Immature natural killer cell (primary cell): ENCODE data around the gene ZNF277. TPM values are rescaled to one million over a fixed set of nuclear protein-coding genes. Genes with fewer than 3 reads are reported as not detected.

Experiments
- DNase-seq, 3 donors: peaks; one replicate each; pipeline ENCODE4 v3.0.0; 2022; ENCODE audit warnings: mixed read lengths in 1 of 3
- H3K27ac Mint-ChIP-seq, 6 donors: one replicate each; pipeline ENCODE4 v1.8.0; 2020; ENCODE audit warnings: mixed read lengths in 6 of 6, mild to moderate bottlenecking in 5 of 6, inconsistent platforms in 4 of 6, moderate library complexity in 3 of 6
- H3K27me3 Mint-ChIP-seq, 3 donors: one replicate each; pipeline ENCODE4 v1.8.0; 2020 to 2021; ENCODE audit warnings: low read depth in 3 of 3, mild to moderate bottlenecking in 3 of 3, mixed read lengths in 3 of 3, moderate library complexity in 3 of 3, inconsistent platforms in 1 of 3
- H3K36me3 Mint-ChIP-seq, 3 donors: one replicate each; pipeline ENCODE4 v1.8.0; 2020; ENCODE audit warnings: mixed read lengths in 3 of 3, inconsistent platforms in 2 of 3, mild to moderate bottlenecking in 2 of 3
- H3K4me1 Mint-ChIP-seq, 2 donors: one replicate each; pipeline ENCODE4 v1.8.0; 2020; ENCODE audit warnings: inconsistent platforms in 2 of 2, mild to moderate bottlenecking in 2 of 2, mixed read lengths in 2 of 2, moderate library complexity in 1 of 2
- H3K4me3 Mint-ChIP-seq, 5 donors: one replicate each; pipeline ENCODE4 v1.8.0; 2020; ENCODE audit warnings: mild to moderate bottlenecking in 5 of 5, mixed read lengths in 5 of 5, inconsistent platforms in 3 of 5, moderate library complexity in 3 of 5
- H3K9me3 Mint-ChIP-seq, 6 donors: one replicate each; pipeline ENCODE4 v1.8.0; 2020; ENCODE audit warnings: mild to moderate bottlenecking in 6 of 6, mixed read lengths in 6 of 6, inconsistent platforms in 4 of 6, moderate library complexity in 3 of 6
- polyA plus RNA-seq, 3 donors: library from polyadenylated mRNA; unstranded; fragments of 300-500 nt; fragmentation: Illumina TruSeq; gene quantifications; one replicate each; pipeline ENCODE4 v1.2.3, GENCODE V29; 2021

Gene ZNF277
- polyA plus RNA-seq, 3 donors from 2014 or later: 8.3 to 17.7 (median 15.5) TPM

- Mint-ChIP-seq H3K36me3 (no peaks in the 10 kb centered on the region), H3K4me3 (no peak overlapping the region), H3K27ac (no peak overlapping the region), H3K27me3 (peaks cover 4 to 15% (median 10%) of the 10 kb centered on the region in 3 donors), H3K9me3 (peaks cover 0 to 2% (median 0%) of the 10 kb centered on the region in 6 donors), H3K4me1 (no peaks in the 10 kb centered on the region)
- DNase-seq: no peak
These were observed 14.0 kb upstream of the ZNF277 start for GRCh38 chr7:112192236-112193154.

- peaks cover 0 to 2% (median 0%) of the 10 kb centered on the region in 6 donors for H3K9me3 Mint-ChIP-seq
- no peaks in the 10 kb centered on the region for H3K36me3 Mint-ChIP-seq
- H3K4me1 Mint-ChIP-seq: no peaks in the 10 kb centered on the region
- no peak overlapping the region for H3K27ac Mint-ChIP-seq
- H3K4me3 Mint-ChIP-seq: no peak overlapping the region
- H3K27me3 Mint-ChIP-seq: peaks cover 4 to 20% (median 12%) of the 10 kb centered on the region in 3 donors
- no peak for DNase-seq
These were observed 12.5 kb upstream of the ZNF277 start for GRCh38 chr7:112193915-112194502.

GRCh38 chr7:112195717-112196116 is 10.8 kb upstream of the ZNF277 start:
- H3K4me1 Mint-ChIP-seq: no peaks in the 10 kb centered on the region

GRCh38 chr7:112197322-112197721 is 9.2 kb upstream of the ZNF277 start:
- no peak overlapping the region for H3K4me3 Mint-ChIP-seq
- H3K27me3 Mint-ChIP-seq: peaks cover 3 to 30% (median 8%) of the 10 kb centered on the region in 3 donors
- no peaks in the 10 kb centered on the region for H3K9me3 Mint-ChIP-seq
- no peaks in the 10 kb centered on the region for H3K36me3 Mint-ChIP-seq
- no peak overlapping the region for H3K27ac Mint-ChIP-seq
- no peak for DNase-seq
- H3K4me1 Mint-ChIP-seq: no peaks in the 10 kb centered on the region

More at GRCh38 chr7:112195717-112196116, 10.8 kb upstream of the ZNF277 start:
- Mint-ChIP-seq H3K36me3 (no peaks in the 10 kb centered on the region), H3K4me3 (no peak overlapping the region), H3K9me3 (no peaks in the 10 kb centered on the region), H3K27me3 (peaks cover 4 to 16% (median 8%) of the 10 kb centered on the region in 3 donors), H3K27ac (no peak overlapping the region)
- DNase-seq: no peak

- DNase-seq: no peak
- H3K27ac Mint-ChIP-seq: no peak overlapping the region
- no peaks in the 10 kb centered on the region for H3K36me3 Mint-ChIP-seq
- H3K27me3 Mint-ChIP-seq: peaks cover 7 to 40% (median 15%) of the 10 kb centered on the region in 3 donors
- H3K9me3 Mint-ChIP-seq: no peaks in the 10 kb centered on the region
- peaks cover 6 to 7% of the 10 kb centered on the region in 2 donors for H3K4me1 Mint-ChIP-seq
- no peak overlapping the region for H3K4me3 Mint-ChIP-seq
These were observed 7.3 kb upstream of the ZNF277 start for GRCh38 chr7:112199035-112199655.

- peaks cover 10 to 46% (median 17%) of the 10 kb centered on the region in 3 donors for H3K27me3 Mint-ChIP-seq
- no peaks in the 10 kb centered on the region for H3K9me3 Mint-ChIP-seq
- H3K4me3 Mint-ChIP-seq: no peak overlapping the region
- H3K4me1 Mint-ChIP-seq: peaks cover 10 to 12% of the 10 kb centered on the region in 2 donors
- no peaks in the 10 kb centered on the region for H3K36me3 Mint-ChIP-seq
- no peak for DNase-seq
- no peak overlapping the region for H3K27ac Mint-ChIP-seq
These were observed 6.8 kb upstream of the ZNF277 start for GRCh38 chr7:112199672-112200071.

GRCh38 chr7:112201411-112201810 is 5.1 kb upstream of the ZNF277 start:
- no peak for DNase-seq
- Mint-ChIP-seq H3K4me3 (no peak overlapping the region), H3K4me1 (peaks cover 20 to 26% of the 10 kb centered on the region in 2 donors), H3K27ac (no peak overlapping the region), H3K36me3 (no peaks in the 10 kb centered on the region), H3K27me3 (peaks cover 14 to 52% (median 17%) of the 10 kb centered on the region in 3 donors), H3K9me3 (no peaks in the 10 kb centered on the region)

GRCh38 chr7:112201839-112202238 is 4.7 kb upstream of the ZNF277 start:
- Mint-ChIP-seq H3K4me1 (peaks cover 24 to 30% of the 10 kb centered on the region in 2 donors), H3K27me3 (peaks cover 15 to 56% (median 19%) of the 10 kb centered on the region in 3 donors), H3K4me3 (no peak overlapping the region), H3K27ac (no peak overlapping the region), H3K36me3 (no peaks in the 10 kb centered on the region), H3K9me3 (no peaks in the 10 kb centered on the region)
- DNase-seq: no peak

- Mint-ChIP-seq H3K4me3 (no peak overlapping the region), H3K27me3 (peaks cover 15 to 52% (median 19%) of the 10 kb centered on the region in 3 donors), H3K27ac (no peak overlapping the region), H3K36me3 (no peaks in the 10 kb centered on the region), H3K9me3 (no peaks in the 10 kb centered on the region), H3K4me1 (peaks cover 33 to 40% of the 10 kb centered on the region in 2 donors)
- DNase-seq: no peak
These were observed 3.7 kb upstream of the ZNF277 start for GRCh38 chr7:112202816-112203215.

GRCh38 chr7:112203365-112203739 is 3.1 kb upstream of the ZNF277 start:
- Mint-ChIP-seq H3K27me3 (peaks cover 15 to 52% (median 19%) of the 10 kb centered on the region in 3 donors), H3K4me3 (no peak overlapping the region), H3K27ac (no peak overlapping the region), H3K4me1 (peaks cover 34 to 41% of the 10 kb centered on the region in 2 donors), H3K36me3 (no peaks in the 10 kb centered on the region), H3K9me3 (no peaks in the 10 kb centered on the region)
- no peak for DNase-seq

GRCh38 chr7:112204499-112205342 is 1.8 kb upstream of the ZNF277 start:
- Mint-ChIP-seq H3K4me3 (peak overlapping the region; percentile 94 to 97 (median 94)), H3K27ac (peak overlapping the region in 1 of 6 donors; percentile 25), H3K9me3 (no peaks in the 10 kb centered on the region), H3K27me3 (peaks cover 15 to 51% (median 17%) of the 10 kb centered on the region in 3 donors), H3K4me1 (peaks cover 34 to 41% of the 10 kb centered on the region in 2 donors), H3K36me3 (no peaks in the 10 kb centered on the region)
- DNase-seq: peak in 2 of 3 donors; percentile 6 to 12

- Mint-ChIP-seq H3K9me3 (no peaks in the 10 kb centered on the region), H3K27ac (peak overlapping the region in 1 of 6 donors; percentile 51), H3K4me1 (peaks cover 34 to 41% of the 10 kb centered on the region in 2 donors), H3K36me3 (no peaks in the 10 kb centered on the region), H3K4me3 (peak overlapping the region; percentile 94 to 97 (median 94)), H3K27me3 (peaks cover 15 to 45% (median 15%) of the 10 kb centered on the region in 3 donors)
- peak in 1 of 3 donors; percentile 45 for DNase-seq
These were observed 905 bp upstream of the ZNF277 start for GRCh38 chr7:112205343-112206237.
